SIG-M5 treated with dmso at 0.1 percent for 504 hours (cell line): ENCODE data around the gene TSPEAR.
"Not testable (repeated sequence)": the region's sequence is repeated elsewhere in the genome, so short reads cannot be mapped to it uniquely, and the experiment has no call there.

Experiments
- DNase-seq: peaks from one replicate; lab custom pipeline; 2025; ENCODE audit not compliant: unreplicated experiment; lab: John Stamatoyannopoulos, UW

The TSPEAR gene

DNA sequence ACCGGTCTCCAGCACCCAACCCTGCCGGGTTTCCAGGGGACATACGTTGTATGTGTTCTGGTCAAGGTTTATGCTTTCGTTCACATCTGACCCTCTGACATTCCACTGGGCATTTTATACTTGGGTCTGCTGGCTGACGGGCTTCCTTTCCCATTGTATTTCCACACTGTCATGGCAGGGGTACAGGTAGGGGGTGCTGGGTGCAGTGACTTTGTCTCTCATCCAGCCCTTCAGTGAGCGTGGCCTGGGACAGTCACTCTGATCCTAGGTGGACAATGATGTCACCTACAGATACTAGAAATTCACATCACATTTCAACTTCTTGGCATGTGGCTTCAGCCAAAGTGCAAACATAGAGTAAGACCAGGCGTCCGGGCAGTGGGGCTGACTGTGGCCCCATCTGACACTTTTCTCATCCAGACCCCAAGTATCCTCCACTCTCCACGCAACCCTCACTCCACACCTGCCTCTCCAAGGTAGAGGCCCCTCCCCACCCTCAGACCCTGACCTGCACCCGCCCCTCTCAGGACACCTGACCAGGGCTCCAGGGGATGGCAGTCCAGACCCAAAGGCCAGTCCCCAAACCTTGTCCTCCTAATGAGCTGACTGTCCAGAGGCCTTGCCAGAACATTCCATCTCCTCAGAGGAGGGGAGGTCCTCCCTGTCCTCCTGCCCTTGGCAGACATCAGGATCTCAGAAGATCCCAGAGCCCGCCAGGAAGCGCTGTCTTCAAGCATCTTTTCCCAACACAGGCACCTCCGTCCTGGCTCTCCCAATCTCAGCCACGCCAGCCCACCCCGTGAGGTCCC, 75.0 kb downstream of the TSPEAR start:
- no peak for DNase-seq

DNA sequence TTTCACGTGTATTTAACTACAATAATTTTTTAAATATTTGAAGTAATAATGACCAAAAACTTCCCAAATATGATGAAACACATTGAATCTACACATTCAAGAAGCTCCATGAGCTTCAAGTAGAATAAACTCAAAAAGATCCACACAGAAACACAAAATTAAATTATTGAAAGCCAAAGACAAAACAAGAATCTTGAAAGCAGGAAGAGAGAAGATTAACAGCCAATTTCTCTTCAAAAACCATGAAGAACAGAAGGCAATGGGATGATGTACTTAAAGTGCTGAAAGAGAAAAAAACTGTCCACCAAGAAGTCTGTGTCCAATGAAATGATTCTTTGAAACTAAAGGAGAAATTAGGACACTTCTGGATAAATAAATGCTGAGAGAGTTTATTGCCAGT, 79.3 kb downstream of the TSPEAR start:
- no peak for DNase-seq

DNA sequence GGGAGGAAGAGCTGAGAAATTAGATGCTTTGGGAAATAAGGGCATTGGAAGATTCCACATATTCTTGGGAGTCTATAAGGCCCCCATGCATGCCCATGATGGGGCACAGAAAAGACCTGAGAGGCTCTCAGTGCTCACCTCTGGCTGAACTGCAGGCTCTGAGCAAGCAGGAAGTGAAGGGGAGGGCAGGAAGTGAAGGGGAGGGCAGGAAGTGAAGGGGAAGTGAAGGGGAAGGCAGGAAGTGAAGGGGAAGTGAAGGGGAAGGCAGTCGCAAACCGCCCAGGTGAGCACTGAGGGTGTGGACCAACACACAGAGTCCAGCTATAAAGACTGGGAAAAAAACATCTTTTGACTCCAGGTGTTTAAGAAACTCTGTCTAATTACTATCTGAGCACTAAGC, 80.9 kb downstream of the TSPEAR start:
- no peak for DNase-seq

DNA sequence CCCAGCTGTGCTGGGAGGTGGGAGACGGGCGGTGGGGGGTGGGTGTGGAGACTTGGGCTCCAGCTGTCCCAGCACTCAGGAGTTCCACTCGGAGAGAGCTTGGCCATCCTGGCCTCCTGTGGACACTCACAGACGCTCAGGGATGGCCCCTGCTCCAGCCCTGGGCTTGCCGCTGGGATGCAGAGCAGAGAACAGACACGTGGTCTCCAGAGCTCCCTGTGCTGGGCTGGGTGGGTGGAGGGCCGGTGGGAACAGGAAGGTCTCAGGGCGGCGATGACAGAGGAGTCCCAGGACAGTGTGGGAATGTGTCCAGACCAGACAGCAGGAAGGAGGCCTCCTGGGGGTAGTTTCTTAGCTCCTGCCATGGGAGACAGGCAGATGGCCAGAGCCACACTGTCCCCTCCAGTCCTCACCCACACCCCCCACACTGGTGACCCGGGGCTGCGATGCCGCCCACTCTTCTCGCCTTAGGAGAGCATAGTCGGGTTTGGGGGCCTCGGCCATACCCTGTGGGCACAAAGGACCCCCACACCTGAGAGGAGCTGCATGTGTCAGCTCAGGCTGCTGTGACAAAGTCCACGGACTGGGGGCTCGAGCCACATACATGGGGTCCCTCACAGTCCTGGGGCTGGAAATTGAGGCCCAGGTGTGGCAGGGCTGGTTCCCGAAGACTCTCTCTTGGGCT, 82.5 kb downstream of the TSPEAR start:
- no peak for DNase-seq

DNA sequence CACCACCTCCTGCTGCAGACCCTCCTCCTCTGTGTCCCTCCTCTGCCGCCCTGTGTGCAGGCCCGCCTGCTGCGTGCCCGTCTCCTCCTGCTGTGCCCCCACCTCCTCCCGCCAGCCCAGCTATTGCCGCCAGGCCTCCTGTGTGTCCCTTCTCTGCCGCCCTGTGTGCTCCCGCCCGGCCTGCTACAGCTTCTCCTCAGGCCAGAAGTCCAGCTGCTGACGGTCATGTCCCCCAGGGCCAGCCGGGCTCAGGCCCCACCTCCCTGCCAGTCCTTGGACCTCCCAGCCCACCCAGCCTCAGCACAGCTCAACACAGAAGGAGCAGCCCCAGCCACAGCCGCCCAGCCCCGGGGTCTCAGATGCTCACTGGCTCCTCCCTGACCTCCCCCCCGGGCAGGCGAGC, 83.5 kb downstream of the TSPEAR start:
- not testable (repeated sequence) for DNase-seq

DNA sequence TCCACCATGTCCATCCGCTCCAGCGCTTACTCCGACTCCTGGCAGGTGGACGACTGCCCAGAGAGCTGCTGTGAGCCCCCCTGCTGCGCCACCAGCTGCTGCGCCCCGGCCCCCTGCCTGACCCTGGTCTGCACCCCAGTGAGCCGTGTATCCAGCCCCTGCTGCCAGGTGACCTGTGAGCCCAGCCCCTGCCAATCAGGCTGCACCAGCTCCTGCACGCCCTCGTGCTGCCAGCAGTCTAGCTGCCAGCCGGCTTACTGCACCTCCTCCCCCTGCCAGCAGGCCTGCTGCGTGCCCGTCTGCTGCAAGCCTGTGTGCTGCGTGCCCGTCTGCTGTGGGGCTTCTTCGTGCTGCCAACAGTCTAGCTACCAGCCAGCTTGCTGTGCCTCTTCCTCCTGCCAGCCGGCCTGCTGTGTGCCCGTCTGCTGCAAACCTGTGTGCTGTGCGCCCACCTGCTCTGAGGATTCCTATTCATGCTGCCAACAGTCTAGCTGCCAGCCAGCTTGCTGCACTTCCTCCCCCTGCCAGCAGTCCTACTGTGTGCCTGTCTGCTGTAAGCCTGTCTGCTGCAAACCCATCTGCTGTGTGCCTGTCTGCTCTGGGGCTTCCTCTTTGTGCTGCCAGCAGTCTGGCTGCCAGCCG, 84.1 kb downstream of the TSPEAR start:
- not testable (repeated sequence) for DNase-seq

DNA sequence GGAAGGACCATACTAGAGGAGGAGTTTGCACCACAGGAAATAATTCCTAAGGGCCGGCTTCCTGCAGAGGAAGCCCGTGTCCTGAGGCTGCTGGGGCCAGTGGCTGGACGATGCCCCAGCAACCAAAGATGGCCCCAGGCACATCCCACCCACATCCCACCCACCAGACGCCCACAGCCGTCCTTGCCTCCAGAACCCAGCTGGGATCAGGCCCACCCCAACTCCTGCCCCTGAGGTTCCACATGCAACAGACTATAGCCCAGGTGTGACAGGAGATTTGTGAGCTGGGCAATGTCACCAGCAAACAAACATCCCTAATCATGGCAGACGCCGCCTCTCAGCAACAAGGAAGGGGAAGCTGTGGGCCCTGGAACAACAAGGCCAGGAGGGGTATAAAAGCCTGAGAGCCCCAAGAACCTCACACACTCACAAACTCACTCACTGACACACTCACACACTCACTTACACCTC, 84.7 kb downstream of the TSPEAR start, which contains the start of gene KRTAP10-9:
Gene KRTAP10-9 (plus strand): TSS at position 421 of the 471 bp plus-strand sequence. CDS start 79 bp downstream, outside the sequence.
- no peak for DNase-seq

DNA sequence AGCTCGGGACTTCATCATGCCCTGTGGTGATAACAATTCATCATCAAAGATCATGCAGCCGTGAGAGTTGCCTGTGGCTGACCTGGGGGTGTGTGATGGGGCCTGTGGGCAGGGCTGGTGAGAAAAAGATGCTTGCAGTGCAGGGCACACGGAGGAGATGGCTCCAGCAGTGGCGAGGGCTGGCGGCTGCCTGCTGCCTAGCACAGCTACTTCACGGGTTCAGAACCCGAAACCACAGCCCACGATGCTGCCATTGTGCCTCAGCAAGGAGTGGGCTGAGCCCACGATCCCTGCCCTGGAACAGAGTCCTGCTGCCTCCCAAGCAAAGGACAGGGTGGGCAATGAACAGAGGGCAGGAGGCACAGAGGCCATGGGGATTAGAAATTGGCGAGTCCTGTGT, 85.1 kb downstream of the TSPEAR start:
- DNase-seq: no peak

DNA sequence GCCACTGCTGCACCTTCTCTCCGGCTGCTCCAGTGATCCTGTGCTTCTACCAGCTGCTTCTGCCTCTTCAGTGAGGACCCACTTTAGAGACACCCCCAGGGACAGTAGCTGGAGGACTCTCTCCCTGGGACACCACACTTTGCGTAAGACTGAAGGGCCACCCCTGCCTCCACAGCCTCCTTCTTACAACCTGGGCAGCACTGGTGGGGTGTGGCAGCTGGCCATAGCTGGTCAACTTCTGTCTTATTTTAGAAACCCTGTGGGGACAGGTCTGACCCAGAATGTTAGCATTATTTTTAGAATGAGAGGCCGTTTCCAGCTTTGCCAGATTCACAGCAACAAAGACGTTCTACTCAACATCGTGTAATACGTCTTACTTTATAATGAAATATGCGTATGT, 85.6 kb downstream of the TSPEAR start:
- no peak for DNase-seq

DNA sequence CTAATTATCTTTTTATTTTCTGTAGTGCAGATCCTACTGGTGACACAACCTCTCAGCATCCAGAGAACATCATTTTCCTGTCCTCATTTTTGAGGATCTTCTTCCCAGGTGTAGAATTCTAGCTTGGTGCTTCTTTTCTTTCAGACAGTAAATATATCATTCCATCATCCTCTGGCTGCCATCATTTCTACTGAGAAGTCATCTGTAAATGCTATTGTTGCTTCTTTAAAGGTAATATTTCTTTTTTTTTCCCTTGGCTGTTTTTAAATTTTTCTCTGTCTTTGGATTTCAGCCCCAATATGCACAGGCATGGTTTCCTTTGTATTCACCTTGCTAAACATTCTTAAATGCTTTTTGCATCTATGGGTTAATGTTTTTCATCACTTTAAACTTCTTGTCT, 87.8 kb downstream of the TSPEAR start:
- no peak for DNase-seq

DNA sequence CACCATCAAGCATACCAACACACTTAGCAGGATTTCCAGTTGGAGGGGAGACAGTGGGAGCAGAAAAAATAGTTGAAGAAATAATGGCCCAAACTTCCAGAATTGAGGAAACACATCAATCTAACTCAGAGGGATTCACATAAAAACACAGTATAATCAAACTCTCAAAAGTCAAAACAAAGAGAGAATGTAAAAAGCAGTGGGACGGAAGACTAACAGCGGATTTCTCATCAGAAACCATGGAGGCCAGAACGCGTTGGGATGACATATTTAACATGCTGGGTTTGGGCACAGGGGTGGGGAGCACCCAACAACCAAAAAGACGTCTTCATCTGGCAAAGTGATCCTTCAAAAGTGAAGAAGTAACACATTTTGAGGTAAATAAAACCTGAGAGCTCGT, 91.5 kb downstream of the TSPEAR start:
- no peak for DNase-seq

DNA sequence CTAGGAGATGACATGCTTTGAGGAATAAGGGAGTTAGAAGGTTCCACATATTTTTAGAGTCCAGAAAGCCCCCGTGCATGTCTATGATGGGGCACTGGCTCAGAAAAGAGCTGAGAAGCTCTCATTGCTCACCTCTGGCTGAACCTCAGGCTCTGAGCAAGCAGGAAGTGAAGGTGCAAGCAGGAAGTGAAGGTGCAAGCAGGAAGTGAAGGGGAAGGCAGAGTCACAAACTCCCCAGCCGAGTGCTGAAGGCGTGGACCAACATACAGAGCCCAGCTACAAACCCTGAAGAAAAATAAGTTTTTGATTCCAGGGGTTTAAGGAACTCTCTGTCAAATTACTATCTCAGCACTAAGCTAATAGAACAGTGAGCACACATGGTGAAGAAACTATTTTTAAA, 92.5 kb downstream of the TSPEAR start:
- no peak for DNase-seq

DNA sequence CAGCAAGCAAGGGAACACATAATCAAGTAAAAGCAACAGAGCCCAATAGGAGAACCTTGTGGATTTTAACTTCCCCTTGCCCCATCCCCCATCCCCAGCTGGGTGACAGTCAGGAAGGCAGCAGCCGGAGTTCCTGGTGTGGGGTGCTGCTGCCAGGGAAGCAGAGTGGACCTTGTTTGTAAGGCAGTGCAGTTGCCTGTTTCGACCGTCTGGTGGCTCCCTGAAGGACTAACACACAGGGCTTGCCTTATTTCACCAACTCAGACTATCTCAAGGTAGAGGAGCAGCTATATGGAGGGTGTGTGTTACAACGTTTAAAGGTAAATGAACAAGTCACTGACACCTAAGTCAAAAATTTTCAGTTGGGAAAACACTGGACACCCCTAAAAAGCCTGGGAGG, 92.9 kb downstream of the TSPEAR start:
- peak; percentile 49 for DNase-seq

DNA sequence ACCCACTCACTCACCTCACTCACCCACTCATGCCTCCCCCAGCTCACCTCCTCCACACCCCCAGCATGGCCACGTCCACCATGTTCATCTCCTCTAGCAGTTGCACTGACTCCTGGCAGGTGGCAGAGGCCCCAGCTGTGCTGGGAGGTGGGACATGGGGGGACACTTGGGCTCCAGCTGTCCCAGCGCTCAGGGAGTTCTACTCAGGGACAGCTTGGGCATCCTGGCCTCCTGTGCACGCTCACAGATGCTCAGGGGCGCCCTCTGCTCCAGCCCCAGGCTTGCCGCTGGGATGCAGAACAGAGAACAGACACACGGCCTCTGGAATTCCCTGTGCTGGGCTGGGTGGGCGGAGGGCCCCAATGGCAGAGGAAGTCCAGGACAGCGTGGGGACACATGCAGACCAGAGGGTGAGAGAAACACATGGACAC, 94.3 kb downstream of the TSPEAR start:
- no peak for DNase-seq

DNA sequence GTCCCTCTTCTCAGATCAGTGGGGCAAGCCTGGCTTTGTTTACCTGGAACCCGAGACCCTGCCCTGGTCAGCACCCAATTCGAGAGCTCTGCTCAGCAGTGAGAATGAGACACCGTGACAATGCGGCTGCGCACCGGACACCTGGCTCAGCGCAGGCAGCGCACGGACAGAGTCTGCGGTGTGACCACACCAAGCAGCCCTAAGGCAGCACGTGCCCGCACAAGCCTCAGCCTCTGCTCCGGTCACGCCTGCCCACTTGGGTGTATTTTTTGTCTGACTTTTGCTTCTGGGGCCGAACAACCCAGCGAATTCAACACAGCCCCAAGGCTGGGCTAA, 94.8 kb downstream of the TSPEAR start:
- DNase-seq: no peak

DNA sequence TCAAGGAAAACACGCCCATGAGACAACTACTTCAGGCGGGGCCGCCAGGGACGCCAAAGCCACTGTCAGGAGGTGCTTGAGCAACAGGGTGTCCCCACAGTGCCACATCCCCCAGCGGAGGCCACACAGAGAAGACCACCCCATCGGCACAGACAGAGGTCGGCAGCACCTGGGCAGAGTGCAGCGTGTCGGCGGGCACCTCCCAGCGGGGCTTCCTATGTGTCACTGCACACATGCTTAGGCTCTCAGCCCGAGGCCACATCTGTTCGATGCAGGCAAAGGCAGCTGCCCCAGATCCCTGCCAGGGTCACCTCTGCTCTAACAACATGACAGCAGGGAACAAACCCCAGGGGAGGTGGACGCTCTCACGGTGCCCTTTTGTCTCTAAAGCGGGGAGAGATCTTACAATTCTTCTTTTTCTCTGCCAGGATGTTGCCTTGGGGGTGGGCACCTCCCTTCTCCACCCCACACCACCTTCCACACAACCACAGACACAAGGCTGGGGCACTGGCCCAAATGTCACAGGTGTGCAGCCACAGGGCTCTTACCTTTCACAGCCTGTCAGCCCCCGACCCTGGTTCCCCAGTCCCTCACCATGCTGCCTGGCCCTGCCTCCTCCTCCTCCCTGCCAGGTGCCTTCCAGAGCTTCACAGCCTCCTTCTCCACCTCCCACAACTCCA, 95.3 kb downstream of the TSPEAR start:
- no peak for DNase-seq

DNA sequence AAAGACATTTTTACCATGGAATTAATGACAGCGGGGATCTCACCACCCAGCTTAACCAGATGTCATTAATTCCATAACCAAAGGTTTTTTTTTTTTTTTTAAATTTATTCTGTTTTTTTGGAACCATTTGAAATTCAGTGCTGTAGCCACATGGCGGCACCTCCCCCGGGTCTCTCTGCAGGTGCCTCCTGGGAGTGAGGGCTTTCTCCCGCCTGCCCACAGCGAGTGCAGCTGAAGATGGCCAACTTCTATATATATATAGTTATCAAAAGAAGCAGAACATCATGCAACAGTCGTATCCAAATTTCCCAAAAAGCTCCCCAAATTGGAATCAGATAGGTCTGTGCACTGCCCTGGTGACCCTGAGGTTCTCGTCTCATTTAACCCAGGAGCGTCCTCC, 95.9 kb downstream of the TSPEAR start:
- no peak for DNase-seq

DNA sequence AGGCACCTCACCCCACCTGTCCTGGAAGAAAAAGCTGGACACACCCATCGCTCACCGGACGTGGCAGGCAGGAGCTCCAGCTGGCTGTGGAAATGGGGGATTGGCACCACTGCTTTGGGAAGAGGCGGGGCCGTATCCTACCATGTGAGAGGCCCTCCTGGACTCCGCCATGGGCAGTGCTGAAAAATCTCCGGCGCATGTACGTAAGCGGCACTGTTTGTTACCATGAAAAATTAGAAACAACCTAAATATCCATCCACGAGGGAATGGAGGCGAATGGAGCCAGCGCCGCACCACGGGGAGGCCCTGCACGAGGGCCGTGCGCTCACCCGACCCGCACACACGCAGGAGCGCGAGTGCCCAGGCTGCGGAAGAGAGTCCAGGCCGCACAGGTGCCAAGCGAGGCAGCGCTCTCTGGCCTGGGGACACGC, 96.4 kb downstream of the TSPEAR start:
- no peak for DNase-seq

DNA sequence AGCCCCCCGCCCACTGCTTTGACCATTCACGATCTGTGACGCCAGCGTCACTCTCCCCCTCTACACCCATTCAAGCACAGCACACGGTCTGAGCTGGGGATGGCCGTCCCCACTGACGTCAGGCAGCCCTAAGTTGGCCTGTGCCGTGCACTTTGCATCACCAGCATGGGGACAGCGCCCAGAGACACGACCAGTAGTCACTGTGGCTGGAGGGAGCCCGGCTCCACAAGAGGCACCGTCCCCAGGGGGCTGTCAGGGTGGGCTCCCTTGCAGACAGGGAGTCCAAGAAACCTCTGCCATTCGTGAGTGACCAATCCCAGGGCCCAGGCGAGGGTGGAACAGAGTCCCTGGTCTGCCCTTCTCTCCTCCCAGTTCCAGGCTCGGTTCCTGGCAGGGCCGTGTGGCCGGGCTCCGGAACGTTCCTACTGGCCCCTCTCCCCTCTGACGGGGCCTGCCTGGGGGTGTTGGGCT, 97.2 kb downstream of the TSPEAR start:
- DNase-seq: no peak

DNA sequence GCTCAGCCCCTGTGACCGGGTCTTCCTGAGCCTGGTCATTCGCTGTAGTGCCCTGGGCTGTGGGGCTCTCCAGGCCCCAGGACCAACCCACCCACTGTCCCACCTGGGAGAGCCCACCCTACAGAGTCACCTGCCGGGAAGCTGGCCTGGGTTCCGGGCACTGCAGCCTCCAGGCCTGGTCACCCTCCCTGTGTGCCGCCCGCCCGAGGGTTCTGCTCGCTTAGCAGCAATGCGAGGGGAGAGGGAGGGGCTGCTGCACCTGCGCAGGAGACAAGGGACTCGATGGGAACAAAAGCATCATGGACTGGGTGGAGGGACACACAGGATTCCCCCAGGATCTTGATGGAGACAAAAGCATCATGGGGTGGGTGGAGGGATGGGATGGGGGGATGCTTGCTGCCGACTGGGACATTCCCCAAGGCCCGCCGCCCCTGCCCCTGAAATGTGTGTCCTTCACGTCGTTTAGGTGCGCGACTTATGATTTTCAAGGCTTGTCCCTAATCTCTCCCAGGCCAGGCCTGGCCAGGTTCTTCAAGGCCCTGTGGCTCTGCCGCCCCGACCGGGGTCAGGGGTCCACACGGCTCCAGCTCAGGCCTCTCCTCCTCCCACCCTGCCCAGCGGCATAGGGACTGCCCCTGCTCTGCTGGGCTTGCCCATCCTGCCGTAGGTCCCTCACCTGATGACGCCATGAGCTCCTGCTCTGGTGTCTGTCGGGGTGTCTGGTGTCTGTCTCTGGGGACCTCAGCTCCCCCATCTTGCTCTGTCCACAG, 97.8 kb downstream of the TSPEAR start:
- no peak for DNase-seq
